Esophagus squamous epithelium (tissue), 5 donors: ENCODE results near the gene TANC1. TPM values are rescaled to one million over a fixed set of nuclear protein-coding genes. Genes with fewer than 3 reads are reported as not detected.

ENCODE experiments used
- DNase-seq: peaks from one replicate; lab custom pipeline; 2025; lab: John Stamatoyannopoulos, UW
- H3K27ac ChIP-seq, 4 donors: fragments of 200-600 bp; sonication (generic); one replicate each; pipeline ENCODE4 v1.5.1; 2016 to 2019; ENCODE audit warnings: mild to moderate bottlenecking in 1 of 4
- H3K27me3 ChIP-seq, 4 donors: fragments of 200-600 bp; sonication (generic); 1 replicate in 3 of 4; 2 replicates in 1 of 4; pipeline versions ENCODE4 v1.5.1 to v1.6.0; 2017 to 2021; ENCODE audit warnings: antibody characterized with exemption in 1 of 4
- H3K36me3 ChIP-seq, 3 donors: fragments of 200-600 bp; sonication (generic); one replicate each; pipeline ENCODE4 v1.5.1; 2016 to 2019
- H3K4me1 ChIP-seq, 3 donors: fragments of 200-600 bp; sonication (generic); one replicate each; pipeline ENCODE4 v1.5.1; 2017 to 2019
- H3K4me3 ChIP-seq, 4 donors: fragments of 200-600 bp; sonication (generic); 1 replicate in 3 of 4; 2 replicates in 1 of 4; pipeline ENCODE4 v1.5.1; 2016 to 2019; ENCODE audit warnings: mild to moderate bottlenecking in 2 of 4, moderate library complexity in 1 of 4
- H3K9me3 ChIP-seq, 3 donors: fragments of 200-600 bp; sonication (generic); one replicate each; pipeline ENCODE4 v1.5.1; 2016 to 2019
- CTCF ChIP-seq, 6 experiments: fragments of 450-650 bp in 4 of 6; fragments of 200-600 bp in 2 of 6; sonication (generic) in 2 of 6; IDR thresholded peaks; one replicate each; pipeline ENCODE4 v1.5.1; 2016 to 2019; ENCODE audit warnings: antibody characterized with exemption in 6 of 6, mild to moderate bottlenecking in 4 of 6, moderate library complexity in 4 of 6
- POLR2A ChIP-seq, 4 donors: fragments of 450-650 bp; IDR thresholded peaks; one replicate each; pipeline ENCODE4 v1.6.1; 2017; ENCODE audit warnings: antibody characterized with exemption in 4 of 4, mild to moderate bottlenecking in 4 of 4, moderate library complexity in 3 of 4
- WGBS, 2 donors: methylation state at CpG; one replicate each; pipeline ENCODE4 v1.1.5; 2018; 5-methylcytosine and 5-hydroxymethylcytosine counted together
- intact Hi-C: fragments of 100-400 bp; cut with DNase I; formaldehyde crosslinking; loops from one replicate; pipeline ENCODE4 v1.15.0; 2022
- total RNA-seq, 4 donors: library from RNA; depleted of rRNA; stranded (reverse); fragments of >200 nt; gene quantifications; one replicate each; pipeline ENCODE4 v1.1.0, GENCODE V29; 2016
- donor health status: DM: yes; HTN: yes; CAD: no.

TANC1 gene
- total RNA-seq, 4 donors from 2014 or later = 29.4 to 54.5 (median 42.2) TPM

GRCh38 chr2:159124441-159124911 lies 156.0 kb downstream of the TANC1 start:
- DNase-seq = no peak
- intact Hi-C loops = no loop called here
- 3 to 18% methylated on average over 4 of the region's 5 CpGs for WGBS, 2 donors

GRCh38 chr2:159124931-159125467 lies 156.6 kb downstream of the TANC1 start:
- Histone ChIP-seq H3K36me3 (peaks cover 0 to 10% (median 0%) of the 10 kb centered on the region in 3 donors), H3K4me3 (no peak overlapping the region), H3K27ac (peak overlapping the region; percentile 81 to 90 (median 83)), H3K4me1 (peaks cover 15 to 66% (median 26%) of the 10 kb centered on the region in 3 donors), H3K9me3 (no peaks in the 10 kb centered on the region), H3K27me3 (no peaks in the 10 kb centered on the region)
- 21 to 33% methylated on average over 3 of the region's 3 CpGs for WGBS, 2 donors
- DNase-seq = no peak
- intact Hi-C loops = no loop called here
- TF ChIP-seq POLR2A (IDR thresholded peaks at IDR 0.05) (no peak), CTCF (IDR thresholded peaks at IDR 0.05) (no peak)

More at GRCh38 chr2:159124441-159124911, 156.0 kb downstream of the TANC1 start:
- peak overlapping the region; percentile 81 to 90 (median 83) for H3K27ac ChIP-seq
- peaks cover 0 to 10% (median 0%) of the 10 kb centered on the region in 3 donors for H3K36me3 ChIP-seq
- no peaks in the 10 kb centered on the region for H3K9me3 ChIP-seq
- H3K27me3 ChIP-seq = no peaks in the 10 kb centered on the region
- no peak for TF ChIP-seq CTCF (IDR thresholded peaks at IDR 0.05)
- TF ChIP-seq POLR2A (IDR thresholded peaks at IDR 0.05) = no peak
- H3K4me1 ChIP-seq = peaks cover 15 to 66% (median 26%) of the 10 kb centered on the region in 3 donors
- H3K4me3 ChIP-seq = no peak overlapping the region

GRCh38 chr2:159125858-159126257 lies 157.4 kb downstream of the TANC1 start:
- H3K9me3 ChIP-seq = no peaks in the 10 kb centered on the region
- no peak for DNase-seq
- no peak overlapping the region for H3K4me3 ChIP-seq
- peaks cover 15 to 73% (median 26%) of the 10 kb centered on the region in 3 donors for H3K4me1 ChIP-seq
- WGBS, 2 donors = 82 to 83% methylated on average over 4 of the region's 4 CpGs
- H3K27me3 ChIP-seq = no peaks in the 10 kb centered on the region
- intact Hi-C loops = no loop called here
- H3K36me3 ChIP-seq = peaks cover 0 to 10% (median 0%) of the 10 kb centered on the region in 3 donors
- H3K27ac ChIP-seq = peak overlapping the region; percentile 81 to 90 (median 83)
- TF ChIP-seq POLR2A (IDR thresholded peaks at IDR 0.05) = no peak
- no peak for TF ChIP-seq CTCF (IDR thresholded peaks at IDR 0.05)

GRCh38 chr2:159126432-159127022 lies 158.1 kb downstream of the TANC1 start:
- no peaks in the 10 kb centered on the region for H3K9me3 ChIP-seq
- H3K27me3 ChIP-seq = no peaks in the 10 kb centered on the region
- 28 to 42% methylated on average over 2 of the region's 2 CpGs for WGBS, 2 donors
- TF ChIP-seq CTCF (IDR thresholded peaks at IDR 0.05) (no peak), POLR2A (IDR thresholded peaks at IDR 0.05) (no peak)
- peaks cover 15 to 79% (median 30%) of the 10 kb centered on the region in 3 donors for H3K4me1 ChIP-seq
- peak overlapping the region in 3 of 4 donors; percentile 81 to 90 (median 82) for H3K27ac ChIP-seq
- no peak overlapping the region for H3K4me3 ChIP-seq
- peaks cover 0 to 4% (median 0%) of the 10 kb centered on the region in 3 donors for H3K36me3 ChIP-seq
- no peak for DNase-seq
- intact Hi-C loops = no loop called here

GRCh38 chr2:159128191-159128590 lies 159.8 kb downstream of the TANC1 start:
- H3K36me3 ChIP-seq = peaks cover 0 to 3% (median 0%) of the 10 kb centered on the region in 3 donors
- no peaks in the 10 kb centered on the region for H3K9me3 ChIP-seq
- no peak overlapping the region for H3K4me3 ChIP-seq
- H3K4me1 ChIP-seq = peaks cover 19 to 91% (median 39%) of the 10 kb centered on the region in 3 donors
- TF ChIP-seq POLR2A (IDR thresholded peaks at IDR 0.05) (no peak), CTCF (IDR thresholded peaks at IDR 0.05) (no peak)
- intact Hi-C loops = no loop called here
- DNase-seq = no peak
- no peaks in the 10 kb centered on the region for H3K27me3 ChIP-seq
- 31 to 36% methylated on average over 1 of the region's 1 CpG for WGBS, 2 donors
- no peak overlapping the region for H3K27ac ChIP-seq
